ENCODE data around the gene ONECUT2. TPM values are rescaled to one million over a fixed set of nuclear protein-coding genes. Genes with fewer than 3 reads are reported as not detected.

ONECUT2 gene
- total RNA-seq, 1 experiment from 2014 or later = 0.86 TPM

- no TSS peak for BruUV-seq (replicated peaks)
Observed at GRCh38 chr18:57505231-57505630, 70.1 kb downstream of the ONECUT2 start.

GRCh38 chr18:57516056-57516455 lies 80.9 kb downstream of the ONECUT2 start:
- H3K9me3 ChIP-seq = no peaks in the 10 kb centered on the region
- Mint-ChIP-seq H3K36me3 (ENCODE audit: insufficient read depth, unreplicated experiment) (no peaks in the 10 kb centered on the region), H3K4me3 (ENCODE audit: unreplicated experiment) (no peak overlapping the region), H3K27ac (ENCODE audit: unreplicated experiment) (no peak overlapping the region), H3K9me3 (ENCODE audit: unreplicated experiment) (no peaks in the 10 kb centered on the region), H3K27me3 (ENCODE audit: insufficient read depth, unreplicated experiment) (peaks cover 1% of the 10 kb centered on the region), H3K4me1 (ENCODE audit: low read depth, unreplicated experiment) (no peaks in the 10 kb centered on the region)
- DNase-seq = no peak
- TF ChIP-seq, protein P1, sequence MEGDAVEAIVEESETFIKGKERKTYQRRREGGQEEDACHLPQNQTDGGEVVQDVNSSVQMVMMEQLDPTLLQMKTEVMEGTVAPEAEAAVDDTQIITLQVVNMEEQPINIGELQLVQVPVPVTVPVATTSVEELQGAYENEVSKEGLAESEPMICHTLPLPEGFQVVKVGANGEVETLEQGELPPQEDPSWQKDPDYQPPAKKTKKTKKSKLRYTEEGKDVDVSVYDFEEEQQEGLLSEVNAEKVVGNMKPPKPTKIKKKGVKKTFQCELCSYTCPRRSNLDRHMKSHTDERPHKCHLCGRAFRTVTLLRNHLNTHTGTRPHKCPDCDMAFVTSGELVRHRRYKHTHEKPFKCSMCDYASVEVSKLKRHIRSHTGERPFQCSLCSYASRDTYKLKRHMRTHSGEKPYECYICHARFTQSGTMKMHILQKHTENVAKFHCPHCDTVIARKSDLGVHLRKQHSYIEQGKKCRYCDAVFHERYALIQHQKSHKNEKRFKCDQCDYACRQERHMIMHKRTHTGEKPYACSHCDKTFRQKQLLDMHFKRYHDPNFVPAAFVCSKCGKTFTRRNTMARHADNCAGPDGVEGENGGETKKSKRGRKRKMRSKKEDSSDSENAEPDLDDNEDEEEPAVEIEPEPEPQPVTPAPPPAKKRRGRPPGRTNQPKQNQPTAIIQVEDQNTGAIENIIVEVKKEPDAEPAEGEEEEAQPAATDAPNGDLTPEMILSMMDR (IDR thresholded peaks at IDR 0.05; ENCODE audit: insufficient read depth in 1 of 2, low read depth in 1 of 2, low read length in 1 of 2, severe bottlenecking in 1 of 2, unreplicated experiment in 1 of 2) = no peak
- intact Hi-C loops (cut with micrococcal nuclease; ENCODE audit: unreplicated experiment) = no loop called here
- POLR2A ChIA-PET = no interaction called here
- CTCF ChIA-PET = no interaction called here
- BruUV-seq (replicated peaks) = no TSS peak
- H3K4me3 ChIP-seq (ENCODE audit: low read depth, low read length) = no peak overlapping the region
- H3K27me3 ChIP-seq (replicated peaks; ENCODE audit: control insufficient read depth, insufficient read depth, low read length) = no peaks in the 10 kb centered on the region
- H3K4me1 ChIP-seq = no peaks in the 10 kb centered on the region
- H3K36me3 ChIP-seq (ENCODE audit: control insufficient read depth, insufficient read depth, low read length) = no peaks in the 10 kb centered on the region

More at GRCh38 chr18:57505231-57505630, 70.1 kb downstream of the ONECUT2 start:
- H3K9me3 ChIP-seq = no peaks in the 10 kb centered on the region
- no peak overlapping the region for H3K27ac Mint-ChIP-seq (ENCODE audit: unreplicated experiment)
- intact Hi-C loops (cut with micrococcal nuclease; ENCODE audit: unreplicated experiment) = no loop called here
- H3K27me3 Mint-ChIP-seq (ENCODE audit: insufficient read depth, unreplicated experiment) = peaks cover 20% of the 10 kb centered on the region
- no peaks in the 10 kb centered on the region for H3K9me3 Mint-ChIP-seq (ENCODE audit: unreplicated experiment)
- H3K4me1 ChIP-seq = no peaks in the 10 kb centered on the region
- POLR2A ChIA-PET = no interaction called here
- no peaks in the 10 kb centered on the region for H3K36me3 Mint-ChIP-seq (ENCODE audit: insufficient read depth, unreplicated experiment)
- H3K36me3 ChIP-seq (ENCODE audit: control insufficient read depth, insufficient read depth, low read length) = no peaks in the 10 kb centered on the region
- CTCF ChIA-PET = no interaction called here
- no peak overlapping the region for H3K4me3 ChIP-seq (ENCODE audit: low read depth, low read length)
- H3K27me3 ChIP-seq (replicated peaks; ENCODE audit: control insufficient read depth, insufficient read depth, low read length) = no peaks in the 10 kb centered on the region
- no peak overlapping the region for H3K4me3 Mint-ChIP-seq (ENCODE audit: unreplicated experiment)
- H3K4me1 Mint-ChIP-seq (ENCODE audit: low read depth, unreplicated experiment) = no peaks in the 10 kb centered on the region
- TF ChIP-seq, protein P1 (IDR thresholded peaks at IDR 0.05; ENCODE audit: insufficient read depth in 1 of 2, low read depth in 1 of 2, low read length in 1 of 2, severe bottlenecking in 1 of 2, unreplicated experiment in 1 of 2) = no peak
- no peak for DNase-seq

DNA sequence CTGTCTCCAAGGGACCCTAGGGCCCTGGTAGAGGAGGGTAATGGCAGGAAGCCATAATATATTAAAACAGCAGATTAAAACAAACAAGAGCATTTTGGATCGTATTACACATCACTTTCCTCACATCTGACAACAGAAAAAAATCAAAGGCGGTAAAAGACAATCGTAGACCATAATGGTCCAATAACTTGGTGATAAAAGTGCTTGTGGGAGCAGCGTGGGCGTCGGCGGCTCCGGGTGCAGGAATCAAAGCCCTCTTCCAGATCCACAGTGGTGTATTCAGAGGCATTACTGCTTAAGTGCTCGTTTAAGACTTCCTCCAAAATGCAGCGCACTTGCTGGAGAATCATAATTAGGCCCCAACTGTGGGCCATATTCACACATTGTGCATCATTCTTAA lies 83.4 kb downstream of the ONECUT2 start:
- no peaks in the 10 kb centered on the region for H3K4me1 Mint-ChIP-seq (ENCODE audit: low read depth, unreplicated experiment)
- TF ChIP-seq, protein P1 (IDR thresholded peaks at IDR 0.05; ENCODE audit: insufficient read depth in 1 of 2, low read depth in 1 of 2, low read length in 1 of 2, severe bottlenecking in 1 of 2, unreplicated experiment in 1 of 2) = no peak
- H3K4me3 Mint-ChIP-seq (ENCODE audit: unreplicated experiment) = no peak overlapping the region
- ChIA-PET POLR2A (no interaction called here), CTCF (no interaction called here)
- no peaks in the 10 kb centered on the region for H3K9me3 Mint-ChIP-seq (ENCODE audit: unreplicated experiment)
- intact Hi-C loops (cut with micrococcal nuclease; ENCODE audit: unreplicated experiment) = no loop called here
- H3K27me3 ChIP-seq (replicated peaks; ENCODE audit: control insufficient read depth, insufficient read depth, low read length) = no peaks in the 10 kb centered on the region
- no peaks in the 10 kb centered on the region for H3K4me1 ChIP-seq
- no peak overlapping the region for H3K4me3 ChIP-seq (ENCODE audit: low read depth, low read length)
- no TSS peak for BruUV-seq (replicated peaks)
- no peak overlapping the region for H3K27ac Mint-ChIP-seq (ENCODE audit: unreplicated experiment)
- DNase-seq = no peak
- H3K9me3 ChIP-seq = no peaks in the 10 kb centered on the region
- H3K36me3 Mint-ChIP-seq (ENCODE audit: insufficient read depth, unreplicated experiment) = no peaks in the 10 kb centered on the region
- H3K36me3 ChIP-seq (ENCODE audit: control insufficient read depth, insufficient read depth, low read length) = no peaks in the 10 kb centered on the region
- H3K27me3 Mint-ChIP-seq (ENCODE audit: insufficient read depth, unreplicated experiment) = no peaks in the 10 kb centered on the region
